Measurements from ENCODE around the gene CADM3. TPM values are rescaled to one million over a fixed set of nuclear protein-coding genes. Genes with fewer than 3 reads are reported as not detected.

The CADM3 gene
- total and polyA plus RNA-seq, 2 of the 8 experiments (the other 6 are each of a cell fraction or from before 2014, with no cell fraction given) = 8.3 to 8.5 TPM

- Histone ChIP-seq H3K79me1 (ENCODE audit: low read depth, low read length) (no peaks in the 10 kb centered on the region), H3K79me2 (ENCODE audit: control insufficient read depth in 1 of 2, insufficient read depth in 2 of 2, low read length in 2 of 2) (no peaks in the 10 kb centered on the region), H2BK12ac (ENCODE audit: low read depth, low read length) (no peak overlapping the region), H3K36me3 (ENCODE audit: control insufficient read depth in 2 of 4, insufficient read depth in 4 of 4, low read length in 3 of 4) (no peaks in the 10 kb centered on the region), H4K8ac (ENCODE audit: extremely low read depth, insufficient read depth, low read length) (no peak overlapping the region; the same call in 1 of the 2 replicates), H3K4me2 (ENCODE audit: insufficient read depth in 1 of 2, low read depth in 2 of 2, low read length in 2 of 2) (no peak overlapping the region), H2BK120ac (replicated peaks; ENCODE audit: low read depth, low read length) (no peak overlapping the region), H3K27ac (ENCODE audit: low read depth, low read length) (no peak overlapping the region), H2AK5ac (ENCODE audit: low read depth, low read length) (no peak overlapping the region), H3K4me1 (replicated peaks in 1 of 4; ENCODE audit: control insufficient read depth in 3 of 4, insufficient read depth in 4 of 4, low read length in 3 of 4) (peaks cover 0 to 3% (median 0%) of the 10 kb centered on the region in 4 experiments; a peak in 1 of 7 replicates), H3K56ac (replicated peaks; ENCODE audit: insufficient read length, low read depth, low read length) (no peak overlapping the region), H3K14ac (ENCODE audit: insufficient read length) (no peak overlapping the region), H3K9ac (replicated peaks in 1 of 4; ENCODE audit: extremely low read depth in 1 of 4, low read depth in 3 of 4, low read length in 3 of 4) (no peak overlapping the region), H3K23me2 (ENCODE audit: low read depth, low read length) (no peaks in the 10 kb centered on the region), H4K5ac (ENCODE audit: insufficient read length, low read depth, low read length) (no peak overlapping the region), H2BK15ac (ENCODE audit: low read length) (no peak overlapping the region), H3K9me3 (ENCODE audit: insufficient read depth in 2 of 2, low read depth in 1 of 2, low read length in 1 of 2) (no peaks in the 10 kb centered on the region), H2AFZ (ENCODE audit: low read length) (peak overlapping the region; percentile 36; the same call in 1 of the 2 replicates), H3K4me3 (ENCODE audit: extremely low read depth in 1 of 4, insufficient read depth in 2 of 4, low read depth in 3 of 4, low read length in 4 of 4) (no peak overlapping the region), H2BK5ac (ENCODE audit: low read depth, low read length) (no peak overlapping the region), H3K18ac (ENCODE audit: extremely low read depth, low read length) (no peak overlapping the region), H4K20me1 (replicated peaks in 1 of 2; ENCODE audit: control insufficient read depth in 1 of 2, insufficient read depth in 2 of 2, low read length in 2 of 2) (no peaks in the 10 kb centered on the region), H3K27me3 (replicated peaks in 1 of 4; ENCODE audit: control insufficient read depth in 3 of 4, extremely low read depth in 1 of 4, insufficient read depth in 3 of 4, low read length in 3 of 4) (no peaks in the 10 kb centered on the region), H3K4ac (replicated peaks; ENCODE audit: insufficient read length, low read depth, low read length) (no peak overlapping the region), H3K23ac (ENCODE audit: insufficient read length) (no peak overlapping the region), H4K91ac (replicated peaks; ENCODE audit: insufficient read length, low read length) (no peak overlapping the region), H2BK20ac (ENCODE audit: low read length) (no peak overlapping the region)
- DNase-seq (ENCODE audit: low read depth in 1 of 2, low spot score in 2 of 2) (no peak), FAIRE-seq (no peak)
- 88% methylated on average over 8 of the region's 8 CpGs; no CpG with 5 or more reads in 1 of the 2 experiments for WGBS, 2 experiments (ENCODE audit: extremely low coverage in 1 of 2, insufficient coverage in 1 of 2, insufficient read length in 1 of 2, insufficient replicate concordance in 2 of 2, low coverage in 1 of 2, low lambda C conversion rate in 2 of 2, missing lambda C conversion rate in 1 of 2)
- CTCF ChIA-PET (ENCODE audit: partially characterized antibody) = interaction anchor here (0.7 to 7.3 kb wide), 5 partner anchors 16 to 358 kb away, joined by 3 to 90 read pairs (median 3); no protein-coding TSS in a partner anchor
- POLR2A ChIA-PET (ENCODE audit: partially characterized antibody) = no interaction called here
- TF ChIP-seq CHD1 (IDR thresholded peaks at IDR 0.05; ENCODE audit: low read depth, low read length) (no peak), NANOG (IDR thresholded peaks at IDR 0.05; ENCODE audit: insufficient read depth, low read depth, low read length, poor library complexity, severe bottlenecking) (no peak), HDAC6 (IDR thresholded peaks at IDR 0.05; ENCODE audit: low read depth, low read length) (no peak)
Observed at GRCh38 chr1:159229260-159229885, 58.0 kb downstream of the CADM3 start.

Data from H1 (cell line).